Vagina (tissue), 2 donors: ENCODE measurements around the gene PWWP2B. TPM values are rescaled to one million over a fixed set of nuclear protein-coding genes. Genes with fewer than 3 reads are reported as not detected.
A peak's percentile ranks its signal among the peaks of the same experiment; 100 is the strongest.

Experiments used
- DNase-seq, 2 donors: peaks; one replicate each; pipeline ENCODE4 v3.0.0-alpha.2; 2017; ENCODE audit errors: extremely low spot score in 2 of 2
- H3K27ac ChIP-seq: fragments of 200-600 bp; sonication (generic); one replicate; pipeline ENCODE4 v1.5.1; 2019
- H3K27me3 ChIP-seq: fragments of 200-600 bp; sonication (generic); one replicate; pipeline ENCODE4 v1.5.1; 2019
- H3K36me3 ChIP-seq, 2 donors: fragments of 200-600 bp; sonication (generic); one replicate each; pipeline ENCODE4 v1.5.1; 2017 to 2019
- H3K4me1 ChIP-seq: fragments of 200-600 bp; sonication (generic); one replicate; pipeline ENCODE4 v1.5.1; 2019
- H3K4me3 ChIP-seq, 2 donors: fragments of 200-600 bp; sonication (generic); 1 replicate in 1 of 2; 2 replicates in 1 of 2; pipeline ENCODE4 v1.5.1; 2016 to 2019
- H3K9me3 ChIP-seq: fragments of 200-600 bp; sonication (generic); one replicate; pipeline ENCODE4 v1.5.1; 2019
- POLR2A ChIP-seq, 2 donors: fragments of 450-650 bp; IDR thresholded peaks; one replicate each; pipeline ENCODE4 v1.6.1; 2017; ENCODE audit warnings: antibody characterized with exemption in 2 of 2, mild to moderate bottlenecking in 2 of 2, moderate library complexity in 2 of 2
- POLR2AphosphoS5 ChIP-seq, 2 donors: sonication (generic); formaldehyde crosslinking; IDR thresholded peaks; one replicate each; pipeline ENCODE4 v1.9.0; 2017; ENCODE audit warnings: antibody characterized with exemption in 2 of 2, mild to moderate bottlenecking in 2 of 2, low read depth in 1 of 2; ENCODE audit not compliant: insufficient read depth in 1 of 2
- intact Hi-C: fragments of 100-400 bp; cut with DNase I; formaldehyde crosslinking; loops from one replicate; pipeline ENCODE4 v1.15.1; 2023
- total RNA-seq: library from RNA; depleted of rRNA; stranded (reverse); fragments of >200 nt; gene quantifications from one replicate; pipeline ENCODE4 v1.2.3, GENCODE V29; 2016
- TF ChIP-seq, protein P1 (sequence below), 3 experiments: fragments of 450-650 bp in 2 of 3; fragments of 200-600 bp in 1 of 3; sonication (generic) in 1 of 3; IDR thresholded peaks; one replicate each; pipeline ENCODE4 v1.5.1; 2017 to 2019; ENCODE audit warnings: antibody characterized with exemption in 3 of 3, mild to moderate bottlenecking in 2 of 3, moderate library complexity in 2 of 3

PWWP2B gene
- total RNA-seq, 1 donor from 2014 or later, result 14.7 TPM

DNA sequence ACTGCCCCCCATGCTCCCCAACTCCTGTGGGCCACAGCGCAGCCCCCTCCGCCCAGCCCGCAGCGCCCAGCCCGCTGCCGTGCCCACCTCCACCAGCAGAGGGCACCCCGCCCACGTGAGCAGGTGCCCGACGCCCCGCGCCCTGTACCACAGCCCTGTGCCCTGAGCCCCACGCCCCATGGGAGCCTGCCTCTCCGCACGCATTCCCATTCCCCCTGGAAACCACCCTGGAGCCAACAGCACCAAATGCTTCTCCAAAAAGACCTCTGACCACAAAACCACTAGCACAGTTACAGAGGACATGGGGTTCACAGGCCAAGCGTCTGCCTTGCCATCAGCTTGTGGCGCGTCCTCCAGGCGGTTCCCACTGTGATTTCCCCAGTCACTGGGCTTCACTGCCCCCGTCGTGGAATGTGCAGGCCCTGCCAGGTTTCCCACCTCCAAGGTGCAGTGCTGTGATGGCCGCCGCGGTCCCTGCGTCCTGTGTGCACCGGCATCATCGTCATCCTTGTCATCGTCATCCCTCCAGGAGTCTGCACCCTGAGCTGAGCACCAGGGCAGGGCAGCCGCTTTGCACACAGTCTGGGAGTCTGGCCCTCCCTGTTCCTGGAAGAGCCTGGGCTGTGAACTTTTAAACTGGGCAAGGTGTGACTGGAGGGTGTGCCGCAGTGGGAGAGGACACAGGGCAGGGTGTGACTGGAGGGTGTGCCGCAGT is 61.7 kb downstream of the PWWP2B start:
- H3K9me3 ChIP-seq, result no peaks in the 10 kb centered on the region
- no peaks in the 10 kb centered on the region for H3K27me3 ChIP-seq
- H3K36me3 ChIP-seq, result no peaks in the 10 kb centered on the region
- peaks cover 26% of the 10 kb centered on the region for H3K4me1 ChIP-seq
- TF ChIP-seq, protein P1, sequence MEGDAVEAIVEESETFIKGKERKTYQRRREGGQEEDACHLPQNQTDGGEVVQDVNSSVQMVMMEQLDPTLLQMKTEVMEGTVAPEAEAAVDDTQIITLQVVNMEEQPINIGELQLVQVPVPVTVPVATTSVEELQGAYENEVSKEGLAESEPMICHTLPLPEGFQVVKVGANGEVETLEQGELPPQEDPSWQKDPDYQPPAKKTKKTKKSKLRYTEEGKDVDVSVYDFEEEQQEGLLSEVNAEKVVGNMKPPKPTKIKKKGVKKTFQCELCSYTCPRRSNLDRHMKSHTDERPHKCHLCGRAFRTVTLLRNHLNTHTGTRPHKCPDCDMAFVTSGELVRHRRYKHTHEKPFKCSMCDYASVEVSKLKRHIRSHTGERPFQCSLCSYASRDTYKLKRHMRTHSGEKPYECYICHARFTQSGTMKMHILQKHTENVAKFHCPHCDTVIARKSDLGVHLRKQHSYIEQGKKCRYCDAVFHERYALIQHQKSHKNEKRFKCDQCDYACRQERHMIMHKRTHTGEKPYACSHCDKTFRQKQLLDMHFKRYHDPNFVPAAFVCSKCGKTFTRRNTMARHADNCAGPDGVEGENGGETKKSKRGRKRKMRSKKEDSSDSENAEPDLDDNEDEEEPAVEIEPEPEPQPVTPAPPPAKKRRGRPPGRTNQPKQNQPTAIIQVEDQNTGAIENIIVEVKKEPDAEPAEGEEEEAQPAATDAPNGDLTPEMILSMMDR (IDR thresholded peaks at IDR 0.05), result peak; percentile 89 to 98 (median 95)
- TF ChIP-seq POLR2AphosphoS5 (IDR thresholded peaks at IDR 0.05; ENCODE audit: insufficient read depth in 1 of 2, low read depth in 1 of 2) (peak in 1 of 2 donors; percentile 19), POLR2A (IDR thresholded peaks at IDR 0.05) (no peak)
- H3K27ac ChIP-seq, result peak overlapping the region; percentile 2
- intact Hi-C loops, result loop anchor here (2.0 to 5.0 kb wide), 2 partner anchors 180 to 236 kb away; no protein-coding TSS in a partner anchor
- no peak for DNase-seq
- no peak overlapping the region for H3K4me3 ChIP-seq

DNA sequence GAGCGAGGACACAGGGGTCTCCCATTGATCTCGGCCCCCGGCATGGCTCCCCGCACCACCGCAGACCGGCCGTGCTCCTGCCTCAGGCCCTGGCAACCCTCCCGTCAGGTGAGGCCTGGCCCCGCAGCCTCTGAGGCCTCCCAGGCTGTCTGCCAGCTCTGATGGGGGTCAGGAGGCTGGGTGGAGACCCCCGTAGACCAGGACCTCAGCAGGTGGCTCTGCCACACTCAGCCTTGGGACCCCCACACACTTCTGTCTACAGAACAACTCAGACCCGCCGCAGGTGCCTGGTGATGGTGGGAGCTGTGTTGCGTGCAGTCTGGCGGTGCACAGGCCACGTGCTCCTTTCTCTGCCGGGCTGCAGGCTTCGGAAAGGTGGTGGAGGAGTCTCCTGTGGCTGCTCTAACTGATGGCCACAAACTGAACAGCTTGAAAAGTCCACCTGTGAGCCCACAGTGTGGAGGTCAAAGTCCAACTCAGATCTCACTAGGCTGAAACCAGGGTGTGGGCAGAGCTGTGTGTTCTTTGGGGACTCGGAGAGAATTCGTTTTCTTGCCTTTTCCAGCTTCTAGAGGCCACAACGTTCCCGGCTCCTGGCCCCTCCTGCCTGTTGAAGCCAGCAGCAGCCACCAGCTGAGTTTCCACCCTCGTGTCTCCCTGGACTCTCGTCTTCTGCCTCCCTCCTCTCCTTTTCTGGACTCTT is 62.5 kb downstream of the PWWP2B start:
- Histone ChIP-seq H3K27ac (no peak overlapping the region), H3K36me3 (no peaks in the 10 kb centered on the region), H3K27me3 (no peaks in the 10 kb centered on the region), H3K9me3 (no peaks in the 10 kb centered on the region), H3K4me1 (peaks cover 32% of the 10 kb centered on the region), H3K4me3 (no peak overlapping the region)
- TF ChIP-seq POLR2A (IDR thresholded peaks at IDR 0.05) (no peak), POLR2AphosphoS5 (IDR thresholded peaks at IDR 0.05; ENCODE audit: insufficient read depth in 1 of 2, low read depth in 1 of 2) (no peak)
- TF ChIP-seq, protein P1 (IDR thresholded peaks at IDR 0.05), result no peak
- intact Hi-C loops, result loop anchor here (2.0 to 10.0 kb wide), 3 partner anchors 55 to 237 kb away; no protein-coding TSS in a partner anchor
- no peak for DNase-seq

DNA sequence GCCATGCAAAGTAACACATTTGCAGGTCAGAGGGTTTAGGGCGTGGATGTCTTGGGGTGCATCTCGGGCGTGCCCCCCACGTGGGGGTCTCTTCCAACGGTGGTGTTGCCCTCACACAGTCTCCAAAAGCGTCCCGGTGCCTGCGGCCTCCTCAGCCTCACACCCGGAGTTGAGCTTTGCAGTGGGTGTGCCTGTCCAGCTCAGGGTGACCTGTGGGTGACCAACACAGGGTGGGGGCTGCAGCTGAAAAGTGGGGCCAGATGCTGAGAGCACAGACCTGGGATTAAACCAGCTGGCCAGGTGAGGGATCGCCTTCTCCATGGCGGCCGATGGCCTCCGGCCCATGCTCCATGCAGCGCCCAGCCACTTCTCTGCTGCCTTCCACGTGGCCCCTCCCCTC is 63.1 kb downstream of the PWWP2B start:
- Histone ChIP-seq H3K27ac (no peak overlapping the region), H3K9me3 (no peaks in the 10 kb centered on the region), H3K36me3 (no peaks in the 10 kb centered on the region), H3K27me3 (no peaks in the 10 kb centered on the region), H3K4me1 (peaks cover 38% of the 10 kb centered on the region), H3K4me3 (no peak overlapping the region)
- no peak for DNase-seq
- intact Hi-C loops, result loop anchor here (10.0 kb wide), 1 partner anchor 55 kb away; no protein-coding TSS in a partner anchor
- TF ChIP-seq, protein P1 (IDR thresholded peaks at IDR 0.05), result no peak
- no peak for TF ChIP-seq POLR2A (IDR thresholded peaks at IDR 0.05)
- no peak for TF ChIP-seq POLR2AphosphoS5 (IDR thresholded peaks at IDR 0.05; ENCODE audit: insufficient read depth in 1 of 2, low read depth in 1 of 2)

DNA sequence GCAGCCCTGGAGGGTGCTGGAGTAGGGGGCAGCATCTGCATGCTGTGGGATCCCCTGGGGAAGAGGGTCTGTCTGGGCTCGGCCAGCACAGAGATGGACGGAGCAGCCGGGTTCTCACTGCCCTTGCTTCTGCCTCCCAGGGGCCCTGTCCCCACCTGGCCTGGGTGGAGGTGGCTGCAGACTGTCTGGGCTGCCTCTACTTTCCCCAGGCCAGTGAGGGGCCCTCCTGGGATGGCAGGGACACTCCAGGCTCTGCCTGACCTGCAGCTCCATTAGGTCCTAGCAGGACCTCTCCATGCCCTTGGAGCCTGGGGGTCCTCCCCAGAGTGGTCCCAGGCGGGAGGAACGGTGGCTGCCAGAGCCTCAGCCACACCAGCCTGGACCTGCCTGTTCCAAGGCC is 63.7 kb downstream of the PWWP2B start:
- Histone ChIP-seq H3K4me3 (no peak overlapping the region), H3K36me3 (no peaks in the 10 kb centered on the region), H3K27me3 (no peaks in the 10 kb centered on the region), H3K27ac (no peak overlapping the region), H3K9me3 (no peaks in the 10 kb centered on the region), H3K4me1 (peaks cover 43% of the 10 kb centered on the region)
- intact Hi-C loops, result loop anchor here (10.0 kb wide), 1 partner anchor 54 kb away; no protein-coding TSS in a partner anchor
- DNase-seq, result no peak
- TF ChIP-seq POLR2A (IDR thresholded peaks at IDR 0.05), result no peak
- TF ChIP-seq, protein P1 (IDR thresholded peaks at IDR 0.05), result no peak
- no peak for TF ChIP-seq POLR2AphosphoS5 (IDR thresholded peaks at IDR 0.05; ENCODE audit: insufficient read depth in 1 of 2, low read depth in 1 of 2)
